HG03159 (cell line): ENCODE data around the gene BRME1.

Experiments
- ATAC-seq: cut with Tn5 transposase; IDR thresholded peaks from one replicate; pipeline ENCODE4 v1.9.1; 2021; ENCODE audit warnings: mild to moderate bottlenecking, moderate library complexity; ENCODE audit not compliant: unreplicated experiment

Gene BRME1

DNA sequence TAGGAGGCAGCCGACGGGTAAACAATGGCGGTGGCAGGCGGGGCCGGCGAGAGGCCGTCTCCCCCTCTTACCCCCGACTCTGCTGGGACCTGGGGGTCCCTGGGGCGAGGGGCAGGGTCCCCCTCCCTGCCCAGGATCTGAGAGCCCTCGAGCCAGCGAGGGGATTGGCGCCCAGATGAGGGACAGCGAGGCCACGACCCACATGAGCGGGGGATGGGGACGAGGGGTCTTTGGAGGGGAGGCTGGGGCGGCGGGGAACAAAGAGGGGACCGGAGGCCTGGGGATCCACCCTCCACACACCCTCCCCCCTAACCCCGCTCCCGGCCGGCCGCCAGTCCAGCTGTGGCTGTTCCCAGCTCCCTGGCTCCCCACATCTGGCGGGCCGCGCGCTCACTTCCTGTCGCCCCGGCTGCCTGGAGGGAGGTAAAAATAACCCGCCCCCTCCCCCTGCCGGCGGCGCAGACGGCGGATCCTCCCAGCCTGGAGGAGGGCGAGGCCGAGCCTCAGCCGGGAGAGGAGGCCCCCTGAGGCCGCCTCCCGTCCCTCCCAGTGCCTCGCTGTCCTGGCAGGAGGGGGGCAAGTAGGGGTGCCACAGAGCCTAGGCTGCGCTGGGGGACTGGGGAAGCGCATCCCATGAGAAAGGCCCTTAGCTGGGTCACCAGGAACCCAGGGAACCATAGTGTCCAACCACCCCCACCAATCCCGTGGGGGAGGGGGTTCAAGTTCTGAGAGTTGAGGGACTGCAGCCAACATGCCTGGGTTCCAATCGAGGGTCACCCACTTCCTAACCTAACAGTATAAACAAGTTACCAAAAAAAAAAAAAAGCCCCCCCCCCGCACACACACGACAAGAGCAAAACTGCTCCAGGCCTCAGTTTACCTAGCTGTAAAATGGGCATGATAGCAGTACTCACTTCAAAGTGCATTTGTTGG, 58.2 kb downstream of the BRME1 start:
- ATAC-seq, result peak; percentile 17

- peak; percentile 58 for ATAC-seq
Observed at GRCh38 chr19:13846557-13847406, 59.1 kb downstream of the BRME1 start.

- no peak for ATAC-seq
Observed at GRCh38 chr19:13844130-13844631, 61.7 kb downstream of the BRME1 start.

DNA sequence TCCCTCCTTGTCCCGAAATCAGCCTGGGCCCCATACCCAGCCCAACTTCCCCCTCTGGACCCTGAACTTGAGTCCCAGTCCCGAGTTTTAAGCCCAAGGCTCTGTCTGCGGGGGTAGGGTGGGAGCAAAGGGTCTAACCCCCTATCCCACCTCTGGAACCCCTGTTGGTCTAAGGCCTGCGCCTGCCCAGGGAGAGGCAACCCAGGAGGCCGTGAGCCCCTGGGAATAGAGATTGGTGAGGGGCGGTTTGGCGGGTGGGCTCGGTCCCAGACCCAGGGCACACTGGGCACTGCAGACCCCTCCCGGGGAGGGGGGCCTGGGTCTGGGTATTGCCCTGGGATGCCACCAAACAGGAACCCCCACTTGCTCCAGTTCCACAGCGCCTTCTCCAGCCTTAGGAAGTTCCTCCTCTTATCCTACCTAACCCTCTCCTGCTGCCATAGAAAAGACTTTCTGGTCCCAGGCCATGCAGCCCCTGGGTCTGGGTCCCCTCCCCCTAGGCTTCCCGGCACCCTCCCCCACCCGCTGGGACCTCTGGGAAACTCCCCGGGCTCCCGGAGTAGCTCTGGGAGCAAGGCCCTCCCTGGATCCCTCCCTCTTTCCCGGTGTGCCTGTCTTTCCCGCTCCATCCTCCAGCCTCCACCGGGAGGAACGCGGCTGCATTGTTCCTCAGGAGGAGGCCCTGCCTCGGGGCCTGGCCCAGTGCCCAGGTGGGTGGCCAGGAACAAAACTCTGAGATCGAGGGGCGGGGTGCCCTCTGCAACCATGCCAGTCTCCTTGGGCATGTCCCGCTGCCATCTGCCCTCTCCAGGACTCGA, 62.6 kb downstream of the BRME1 start:
- no peak for ATAC-seq

DNA sequence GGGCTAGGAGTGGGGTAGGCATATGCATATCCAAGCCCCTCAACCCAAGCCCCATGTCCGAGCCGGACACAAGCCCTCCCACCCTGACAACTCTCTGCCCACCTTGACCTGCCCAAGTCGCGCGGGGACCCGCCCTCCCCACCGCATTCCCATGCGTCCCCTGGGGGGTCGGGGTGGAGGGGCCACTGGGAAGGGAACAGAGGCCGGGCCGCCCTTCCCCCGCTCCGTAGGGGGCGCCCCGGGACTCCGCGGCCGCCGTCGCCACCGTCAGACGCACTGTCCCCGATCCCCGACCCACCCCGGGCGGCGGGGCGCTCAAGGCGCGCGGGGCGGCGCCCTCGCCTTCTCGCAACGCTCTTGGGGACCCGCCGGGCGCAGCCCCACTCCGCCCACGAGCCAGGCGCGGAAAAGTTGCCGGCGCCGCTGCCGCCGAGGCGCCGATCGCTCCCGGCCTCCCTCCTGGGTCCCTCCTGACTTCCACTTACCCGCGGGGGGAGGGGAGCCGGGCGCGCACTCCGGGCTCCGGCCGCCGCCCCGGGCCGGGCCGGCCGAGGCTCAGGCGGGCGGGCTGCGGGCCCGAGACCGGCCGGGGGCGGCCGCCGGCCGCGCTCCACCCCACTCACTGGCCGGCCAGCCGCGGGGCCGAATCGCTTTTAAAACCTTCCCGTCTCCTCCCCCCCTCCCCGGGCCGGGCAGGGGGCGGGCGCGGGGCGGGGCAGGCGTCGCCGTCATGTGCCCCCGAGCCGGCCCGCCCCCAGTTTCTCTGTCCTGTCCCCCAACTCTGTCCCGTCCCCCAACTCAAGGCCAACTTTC, 63.4 kb downstream of the BRME1 start:
- no peak for ATAC-seq

GRCh38 chr19:13841962-13842290, 64.0 kb downstream of the BRME1 start:
- no peak for ATAC-seq

- no peak for ATAC-seq
Observed at GRCh38 chr19:13841086-13841961, 64.6 kb downstream of the BRME1 start.

DNA sequence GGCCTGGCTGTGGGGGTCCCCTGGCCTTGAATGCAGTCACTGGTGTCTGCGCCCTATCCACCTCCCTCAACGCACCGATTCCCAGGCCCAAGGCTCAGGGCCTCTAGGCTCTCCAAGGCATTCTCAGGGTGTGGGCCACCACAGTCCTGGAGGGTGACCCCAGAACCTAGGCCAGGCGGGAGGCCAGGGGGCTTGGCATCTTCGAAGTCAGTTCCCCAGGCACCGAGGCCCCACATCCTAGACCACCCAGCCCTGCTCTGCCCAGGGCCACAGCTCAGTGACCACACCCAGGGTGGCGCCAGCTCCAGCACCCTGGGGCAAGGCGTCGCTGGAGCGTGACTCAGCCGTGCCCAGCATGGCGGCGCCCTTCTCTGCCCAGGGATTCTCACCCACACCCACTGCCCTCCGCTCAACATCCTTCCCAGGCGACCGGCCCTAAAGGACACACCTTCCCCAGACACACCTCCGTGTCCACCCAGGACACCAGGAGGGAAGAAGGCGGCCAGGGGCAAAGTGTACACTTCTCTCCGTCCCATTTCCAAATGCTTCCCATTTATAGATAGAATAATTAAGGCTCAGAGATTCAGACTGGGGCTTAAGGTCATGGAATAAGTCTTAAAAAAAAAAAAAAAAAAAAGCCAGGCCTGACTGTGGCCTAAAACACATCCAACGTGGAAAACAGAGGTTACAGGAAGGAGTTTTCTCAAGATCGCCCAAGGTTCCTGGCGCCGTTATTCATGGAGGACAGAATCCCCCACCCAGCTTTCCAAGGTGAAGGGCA, 65.4 kb downstream of the BRME1 start:
- ATAC-seq, result no peak

DNA sequence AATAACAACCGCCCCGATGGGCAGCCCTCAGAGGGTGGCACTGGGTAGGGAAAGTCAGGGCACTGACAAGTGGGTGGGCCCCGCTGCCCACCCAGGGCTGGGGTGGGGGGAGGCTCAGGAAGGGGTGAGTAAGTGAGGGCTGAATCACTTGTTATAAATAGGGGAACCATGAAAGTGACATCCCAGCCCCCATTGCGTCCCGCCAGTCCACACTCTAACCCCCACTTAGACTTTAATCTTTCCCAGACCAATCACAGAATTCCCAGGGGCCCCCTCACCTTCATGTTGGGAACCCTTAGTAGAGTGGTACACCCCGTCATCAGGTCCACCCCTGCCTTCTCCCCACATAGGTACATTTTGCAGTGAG, 66.0 kb downstream of the BRME1 start:
- ATAC-seq, result no peak

DNA sequence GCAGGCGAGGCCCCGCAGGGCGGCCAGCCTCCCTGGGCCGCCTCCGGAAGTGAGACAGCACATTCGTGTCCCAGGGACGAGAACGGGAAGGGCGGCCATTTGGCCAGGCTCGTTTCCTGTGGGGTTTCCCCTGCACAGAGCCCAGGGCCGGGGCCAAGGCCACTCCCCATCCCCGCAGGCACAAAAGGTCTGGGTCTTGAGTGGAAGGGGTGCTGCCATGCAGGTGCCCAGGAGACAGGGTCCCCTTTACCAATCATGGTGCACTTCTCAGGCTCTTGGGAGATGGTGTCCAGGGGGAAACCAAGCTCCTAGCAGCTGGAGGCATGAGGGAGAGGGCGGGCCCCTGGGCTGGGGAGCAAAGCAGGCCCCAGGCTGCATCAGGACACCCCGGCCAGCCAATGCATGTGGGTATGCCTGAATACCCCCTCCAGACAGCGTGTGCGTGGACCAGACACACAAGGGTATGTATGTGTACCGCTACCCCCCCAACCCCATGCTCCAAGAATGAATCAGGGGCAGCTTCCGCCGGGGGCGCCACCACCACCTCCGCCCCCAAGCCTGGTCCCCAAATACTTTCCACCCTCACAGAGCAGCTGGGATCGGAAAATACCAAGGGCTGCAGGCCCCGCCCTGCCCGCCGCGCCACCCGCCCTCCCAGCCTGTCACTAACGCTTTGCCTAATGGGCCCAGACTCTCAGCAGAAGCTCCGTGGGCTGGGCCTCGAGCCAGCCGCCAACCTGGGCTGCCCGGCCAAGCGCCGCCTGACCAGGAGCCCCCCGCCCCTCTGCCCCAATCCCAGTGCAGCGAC, 66.6 kb downstream of the BRME1 start:
- ATAC-seq, result peak; percentile 39

GRCh38 chr19:13838435-13839129, 67.3 kb downstream of the BRME1 start:
- no peak for ATAC-seq

- ATAC-seq, result no peak
Observed at GRCh38 chr19:13835791-13836723, 69.9 kb downstream of the BRME1 start.

DNA sequence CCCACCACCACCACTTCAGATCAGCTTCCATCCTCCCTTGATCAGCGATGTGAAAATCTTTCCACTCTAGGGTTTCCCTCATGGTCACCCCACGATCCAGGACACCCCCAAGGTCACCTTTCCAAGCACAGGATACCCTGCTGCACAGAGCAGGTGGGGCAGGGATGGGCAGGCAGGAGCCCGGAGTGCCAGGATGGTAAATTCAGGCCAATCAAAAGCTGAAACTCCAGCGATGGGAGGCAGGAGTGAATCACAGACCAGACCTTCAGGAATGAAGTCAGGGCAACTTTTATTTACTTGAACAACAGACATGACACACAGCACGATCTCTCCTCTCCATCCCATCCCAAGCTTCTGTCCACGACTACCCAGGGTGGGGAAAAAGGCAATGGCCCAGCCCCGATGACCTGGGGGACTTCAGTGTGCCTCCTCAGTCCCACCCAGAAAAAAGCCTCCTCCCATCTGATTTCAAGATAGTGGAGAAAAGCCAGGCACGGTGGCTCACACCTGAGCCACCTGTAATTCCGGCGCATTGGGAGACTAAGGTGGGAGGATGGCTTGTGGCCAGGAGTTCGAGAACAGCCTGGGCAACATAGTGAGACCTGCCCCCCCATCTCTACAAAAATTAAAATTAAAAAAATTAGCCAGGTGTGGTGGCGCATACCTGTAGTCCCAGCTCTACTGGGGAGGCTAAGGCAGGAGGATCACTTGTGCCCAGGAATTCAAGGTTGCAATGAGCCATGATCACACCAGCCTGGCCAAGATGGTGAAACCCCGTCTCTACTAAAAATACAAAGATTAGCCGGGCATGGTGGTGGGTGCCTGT, 71.5 kb downstream of the BRME1 start:
- no peak for ATAC-seq

DNA sequence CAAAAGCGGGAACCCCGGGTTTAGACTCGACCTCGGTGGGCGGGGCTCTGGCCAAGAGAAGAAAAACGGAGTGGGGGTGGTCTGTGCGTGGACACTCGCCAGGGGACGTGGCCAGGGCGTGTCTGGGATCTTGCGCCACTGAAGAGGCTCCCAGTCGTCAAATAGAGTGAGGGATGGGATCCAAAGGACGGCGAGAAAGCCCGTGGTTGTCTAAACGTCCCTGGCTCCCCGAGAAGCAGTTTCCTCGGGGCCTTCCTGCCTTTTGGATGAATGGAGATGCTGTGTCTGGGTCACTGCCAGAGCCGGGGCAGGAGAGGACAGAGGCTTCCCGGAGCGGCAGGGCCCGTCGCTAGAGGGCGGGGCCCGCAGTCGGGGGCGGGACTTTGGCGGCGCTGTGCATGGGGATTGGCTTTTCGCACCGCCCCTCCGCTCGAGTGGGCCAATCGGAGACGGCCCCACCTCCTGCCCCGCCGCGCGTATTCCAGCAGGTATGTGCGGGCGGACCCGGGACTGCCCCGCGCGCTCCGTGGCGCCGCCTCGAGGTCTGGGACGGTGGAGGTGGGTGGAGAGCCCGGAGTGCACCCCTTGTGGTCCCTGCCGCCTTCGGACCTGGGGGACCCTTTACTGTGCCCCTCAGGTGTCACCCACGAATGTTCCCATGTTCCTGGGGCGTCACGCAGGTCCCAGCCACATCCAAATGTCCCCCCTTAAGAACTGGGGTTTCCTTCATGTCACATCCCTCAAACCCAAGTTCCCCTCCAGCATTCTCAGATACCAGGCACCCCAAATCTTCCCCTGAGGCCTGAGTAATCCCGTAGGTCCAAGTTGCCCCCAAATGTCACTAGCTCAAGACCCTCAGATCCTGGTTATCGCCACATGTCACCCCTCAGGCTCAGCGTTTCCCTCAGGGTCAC, 72.3 kb downstream of the BRME1 start:
- ATAC-seq, result peak; percentile 73
